Gastroesophageal sphincter (tissue), 4 donors: ENCODE measurements around the gene TNRC6A. TPM values are rescaled to one million over a fixed set of nuclear protein-coding genes. Genes with fewer than 3 reads are reported as not detected.

Source experiments
- ATAC-seq: fragments of 150-250 bp; one replicate; pipeline ENCODE4 v1.9.1; 2016; ENCODE audit warnings: mild to moderate bottlenecking, moderate library complexity
- H3K27ac ChIP-seq, 4 donors: fragments of 200-600 bp; sonication (generic) in 3 of 4; 1 replicate in 3 of 4; 2 replicates in 1 of 4; pipeline ENCODE4 v1.5.1; 2016 to 2019
- H3K27me3 ChIP-seq: fragments of 200-600 bp; sonication (generic); one replicate; pipeline ENCODE4 v1.5.1; 2019
- H3K36me3 ChIP-seq, 2 donors: fragments of 200-600 bp; sonication (generic); one replicate each; pipeline ENCODE4 v1.5.1; 2019; ENCODE audit warnings: control low read depth in 1 of 2
- H3K4me1 ChIP-seq, 3 donors: fragments of 200-600 bp; sonication (generic); 1 replicate in 2 of 3; 2 replicates in 1 of 3; pipeline ENCODE4 v1.5.1; 2016 to 2019; ENCODE audit warnings: control low read depth in 2 of 3
- H3K4me3 ChIP-seq, 2 donors: fragments of 200-600 bp; sonication (generic); one replicate each; pipeline ENCODE4 v1.5.1; 2019; ENCODE audit warnings: mild to moderate bottlenecking in 1 of 2, moderate library complexity in 1 of 2
- H3K9me3 ChIP-seq, 3 donors: fragments of 200-600 bp; sonication (generic); one replicate each; pipeline ENCODE4 v1.5.1; 2017 to 2019; ENCODE audit warnings: control low read depth in 2 of 3
- CTCF ChIP-seq, 4 experiments: fragments of 200-600 bp in 2 of 4; fragments of 450-650 bp in 2 of 4; sonication (generic) in 1 of 4; IDR thresholded peaks; one replicate each; pipeline ENCODE4 v1.5.1; 2017 to 2019; ENCODE audit warnings: antibody characterized with exemption in 4 of 4, mild to moderate bottlenecking in 2 of 4, moderate library complexity in 2 of 4
- EP300 ChIP-seq: sonication (generic); formaldehyde crosslinking; IDR thresholded peaks from one replicate; pipeline ENCODE4 v1.6.1; 2017; ENCODE audit warnings: antibody characterized with exemption, mild to moderate bottlenecking
- POLR2A ChIP-seq, 2 donors: fragments of 450-650 bp; IDR thresholded peaks; one replicate each; pipeline ENCODE4 v1.6.1; 2017; ENCODE audit warnings: antibody characterized with exemption in 2 of 2, mild to moderate bottlenecking in 2 of 2, moderate library complexity in 1 of 2
- POLR2AphosphoS5 ChIP-seq: sonication (generic); formaldehyde crosslinking; IDR thresholded peaks from one replicate; pipeline ENCODE4 v1.6.1; 2017; ENCODE audit warnings: antibody characterized with exemption
- WGBS, 2 donors: methylation state at CpG; one replicate each; pipeline ENCODE4 v1.1.5; 2018; ENCODE audit warnings: low coverage in 1 of 2; 5-methylcytosine and 5-hydroxymethylcytosine counted together
- total RNA-seq, 4 donors: library from RNA; depleted of rRNA; stranded (reverse); fragments of >200 nt; gene quantifications; one replicate each; pipeline ENCODE4 v1.1.0, GENCODE V29; 2016

The TNRC6A gene
- total RNA-seq, 4 donors from 2014 or later: 33.4 to 71.1 (median 58.6) TPM

GRCh38 chr16:24871891-24872290, 142.4 kb downstream of the TNRC6A start:
- no peak overlapping the region for H3K4me3 ChIP-seq
- no peak overlapping the region for H3K27ac ChIP-seq
- 90 to 100% methylated on average over 1 to 5 of the region's 5 CpGs for WGBS, 2 donors
- no peaks in the 10 kb centered on the region for H3K36me3 ChIP-seq
- H3K9me3 ChIP-seq: no peaks in the 10 kb centered on the region
- no peaks in the 10 kb centered on the region for H3K27me3 ChIP-seq
- TF ChIP-seq EP300: no peak
- TF ChIP-seq POLR2AphosphoS5: no peak
- no peak for TF ChIP-seq POLR2A (IDR thresholded peaks at IDR 0.05)
- no peak for TF ChIP-seq CTCF (IDR thresholded peaks at IDR 0.05)
- no peak for ATAC-seq
- no peaks in the 10 kb centered on the region for H3K4me1 ChIP-seq

GRCh38 chr16:24873028-24873427, 143.6 kb downstream of the TNRC6A start:
- Histone ChIP-seq H3K4me1 (no peaks in the 10 kb centered on the region), H3K36me3 (no peaks in the 10 kb centered on the region), H3K27ac (no peak overlapping the region), H3K4me3 (no peak overlapping the region), H3K27me3 (no peaks in the 10 kb centered on the region), H3K9me3 (no peaks in the 10 kb centered on the region)
- TF ChIP-seq CTCF (IDR thresholded peaks at IDR 0.05) (no peak), EP300 (no peak)
- no peak for ATAC-seq
- 50% methylated on average over 1 of the region's 2 CpGs; no CpG with 5 or more reads in 1 of the 2 donors for WGBS, 2 donors

GRCh38 chr16:24875466-24875865, 146.0 kb downstream of the TNRC6A start:
- TF ChIP-seq CTCF (IDR thresholded peaks at IDR 0.05): no peak
- no peak overlapping the region for H3K27ac ChIP-seq

More at GRCh38 chr16:24875466-24875865, 146.0 kb downstream of the TNRC6A start:
- Histone ChIP-seq H3K9me3 (no peaks in the 10 kb centered on the region), H3K4me1 (no peaks in the 10 kb centered on the region), H3K36me3 (no peaks in the 10 kb centered on the region), H3K27me3 (peaks cover 4% of the 10 kb centered on the region), H3K4me3 (no peak overlapping the region)
- 40% methylated on average over 1 of the region's 10 CpGs; no CpG with 5 or more reads in 1 of the 2 donors for WGBS, 2 donors
- ATAC-seq: no peak

Other genes starting within 250 kb of the TNRC6A start
- 100 to 1,000 TPM in 1 of 4 donors, 10 to 100 TPM in 3; 46.0 to 134 (median 66.1) TPM for gene RBBP6, start 190.1 kb upstream of the TNRC6A start, total RNA-seq
- gene SLC5A11, start 116.3 kb downstream of the TNRC6A start, total RNA-seq: 1 to 10 TPM in 1 of 4 donors, under 1 TPM in 2, not detected in 1; 0.12 to 2.8 (median 0.27) TPM